ENCODE data around the gene ZFTA. TPM values are rescaled to one million over a fixed set of nuclear protein-coding genes. Genes with fewer than 3 reads are reported as not detected.

The ZFTA gene
- total RNA-seq, 4 donors from 2014 or later = 6.9 to 18.6 (median 11.8) TPM

DNA sequence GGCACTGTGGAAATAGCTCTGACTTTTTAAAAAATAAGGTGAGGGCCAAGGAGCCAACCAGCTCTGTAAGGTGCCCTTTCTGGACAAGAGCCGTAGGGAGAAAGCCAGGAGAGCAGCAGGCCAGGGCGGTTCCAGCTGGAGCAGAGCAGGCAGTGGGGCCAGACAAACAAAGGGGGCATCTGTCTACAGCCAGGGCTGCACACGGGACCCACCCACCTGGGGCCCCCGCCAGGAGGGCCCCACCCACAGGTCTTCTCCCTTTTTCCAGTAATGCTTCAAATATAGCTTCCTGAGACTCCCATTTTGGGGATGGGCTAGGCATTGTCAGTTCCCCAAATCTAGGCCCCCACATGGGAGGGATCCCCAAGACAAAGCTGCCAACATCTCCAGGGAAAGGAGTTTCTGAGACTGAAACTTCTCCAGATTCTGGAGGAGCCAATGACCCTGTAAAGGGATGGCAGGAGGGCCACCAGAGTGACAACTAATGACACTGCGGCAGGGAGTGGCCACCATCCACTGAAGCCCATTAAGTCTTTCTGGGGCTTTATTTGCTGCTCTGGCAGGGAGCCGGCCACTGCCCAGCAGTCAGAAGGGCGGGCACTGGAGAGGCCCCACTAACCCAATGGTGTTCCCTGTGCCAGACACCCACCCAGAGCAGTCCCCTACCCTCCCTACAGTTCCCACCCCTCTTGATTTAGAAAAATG is 1.9 kb downstream of the ZFTA start:
- peak overlapping the region; percentile 62 to 81 (median 71) for H3K27ac ChIP-seq
- no peaks in the 10 kb centered on the region for H3K36me3 ChIP-seq
- no peaks in the 10 kb centered on the region for H3K27me3 ChIP-seq
- peak overlapping the region in 2 of 4 donors; percentile 68 to 73 for H3K4me3 ChIP-seq
- ATAC-seq (no peak), DNase-seq (no peak)
- intact Hi-C loops (cut with DNase I; ENCODE audit: low total_unique reads) (loop anchor here (5.0 to 10.0 kb wide), 2 partner anchors 108 to 386 kb away; no protein-coding TSS in a partner anchor), in situ Hi-C loops (cut with MboI; ENCODE audit: low sequenced_read_pairs in 4 of 4) (loop anchor here in 1 of 4 donors (10.0 kb wide), 1 partner anchor 178 kb away; no protein-coding TSS in a partner anchor)
- H3K9me3 ChIP-seq = no peaks in the 10 kb centered on the region
- no peak for TF ChIP-seq POLR2A (IDR thresholded peaks at IDR 0.05)
- TF ChIP-seq, protein P1, sequence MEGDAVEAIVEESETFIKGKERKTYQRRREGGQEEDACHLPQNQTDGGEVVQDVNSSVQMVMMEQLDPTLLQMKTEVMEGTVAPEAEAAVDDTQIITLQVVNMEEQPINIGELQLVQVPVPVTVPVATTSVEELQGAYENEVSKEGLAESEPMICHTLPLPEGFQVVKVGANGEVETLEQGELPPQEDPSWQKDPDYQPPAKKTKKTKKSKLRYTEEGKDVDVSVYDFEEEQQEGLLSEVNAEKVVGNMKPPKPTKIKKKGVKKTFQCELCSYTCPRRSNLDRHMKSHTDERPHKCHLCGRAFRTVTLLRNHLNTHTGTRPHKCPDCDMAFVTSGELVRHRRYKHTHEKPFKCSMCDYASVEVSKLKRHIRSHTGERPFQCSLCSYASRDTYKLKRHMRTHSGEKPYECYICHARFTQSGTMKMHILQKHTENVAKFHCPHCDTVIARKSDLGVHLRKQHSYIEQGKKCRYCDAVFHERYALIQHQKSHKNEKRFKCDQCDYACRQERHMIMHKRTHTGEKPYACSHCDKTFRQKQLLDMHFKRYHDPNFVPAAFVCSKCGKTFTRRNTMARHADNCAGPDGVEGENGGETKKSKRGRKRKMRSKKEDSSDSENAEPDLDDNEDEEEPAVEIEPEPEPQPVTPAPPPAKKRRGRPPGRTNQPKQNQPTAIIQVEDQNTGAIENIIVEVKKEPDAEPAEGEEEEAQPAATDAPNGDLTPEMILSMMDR (IDR thresholded peaks at IDR 0.05 in 4 of 5, conservative IDR thresholded peaks at IDR 0.05 in 1 of 5) = no peak
- H3K4me1 ChIP-seq = peaks cover 13 to 18% of the 10 kb centered on the region in 2 donors

DNA sequence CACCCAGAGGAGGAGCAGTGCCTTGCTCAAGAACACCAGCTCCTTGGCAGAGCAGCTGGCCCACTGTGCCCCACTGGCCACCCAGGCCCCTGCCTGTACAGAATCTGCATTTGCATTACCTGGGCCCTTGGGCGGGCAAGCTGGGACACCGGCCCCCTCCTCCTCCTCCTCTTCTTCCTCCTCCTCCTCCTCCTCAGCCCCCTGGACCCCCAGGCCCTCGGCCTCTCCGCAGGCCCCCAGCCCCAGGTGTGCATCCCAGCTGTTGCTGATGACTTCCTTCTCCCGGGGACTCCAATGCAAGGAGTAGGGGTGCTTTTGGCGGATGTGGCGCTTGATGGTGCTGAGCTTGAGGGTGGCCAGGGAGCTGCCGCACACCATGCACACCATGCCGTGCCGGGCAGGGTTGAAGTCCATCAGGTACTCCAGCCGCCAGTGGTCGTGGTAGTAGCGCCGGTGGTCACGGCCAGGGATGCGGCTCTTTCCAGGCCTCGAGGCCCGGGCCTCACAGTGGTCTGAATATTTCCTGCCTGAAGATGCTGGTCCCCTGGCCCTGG is 2.8 kb downstream of the ZFTA start:
- H3K4me1 ChIP-seq = peaks cover 13 to 18% of the 10 kb centered on the region in 2 donors
- intact Hi-C loops (cut with DNase I; ENCODE audit: low total_unique reads) = loop anchor here (5.0 to 10.0 kb wide), 2 partner anchors 109 to 387 kb away; no protein-coding TSS in a partner anchor

DNA sequence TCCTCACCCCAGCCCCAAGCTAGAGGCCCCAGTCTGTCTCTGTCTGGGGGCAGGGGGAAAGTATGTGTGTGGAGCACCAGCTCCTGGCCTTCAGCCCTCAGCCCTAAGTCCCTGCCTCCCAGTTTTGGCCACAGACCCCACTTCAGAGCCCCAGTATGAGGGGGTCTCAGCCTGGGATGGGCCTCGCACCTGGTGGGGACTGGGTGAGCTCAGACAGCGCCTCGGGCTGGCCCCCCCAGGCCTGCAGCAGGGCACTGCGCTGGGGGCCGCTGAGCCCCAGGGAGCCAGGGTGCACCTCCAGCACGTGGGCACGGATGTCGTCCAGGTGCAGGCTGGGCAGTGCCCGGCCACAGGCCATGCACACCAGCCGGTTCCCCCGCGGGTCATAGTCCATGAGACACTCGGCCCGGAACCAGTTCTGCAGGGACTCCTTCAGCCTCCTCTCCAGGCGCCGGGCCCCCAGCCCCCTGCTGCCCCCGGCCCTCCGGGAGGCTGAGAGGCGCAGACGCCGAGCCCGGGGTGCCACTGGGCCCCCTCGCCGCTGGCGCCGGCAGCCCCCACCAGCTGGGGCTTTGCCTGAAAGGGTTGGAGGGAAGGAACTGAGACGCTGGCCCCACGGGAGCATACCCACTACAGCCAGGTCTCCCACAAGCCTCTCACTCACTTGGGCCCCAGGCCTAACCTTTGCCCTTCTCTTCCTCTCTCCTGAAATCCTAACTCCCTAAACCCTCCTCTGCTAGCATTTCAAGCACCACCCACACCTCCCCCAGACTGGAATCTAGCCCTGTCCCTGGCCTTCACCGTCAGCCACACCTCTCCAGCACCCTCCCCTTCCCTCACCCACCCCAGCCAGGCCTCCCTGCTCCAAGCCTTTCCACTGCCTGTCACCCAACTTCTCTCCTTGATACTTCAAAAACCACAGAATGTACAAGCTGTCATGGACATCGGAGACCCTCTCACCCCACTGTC is 3.6 kb downstream of the ZFTA start:
- in situ Hi-C loops (cut with MboI; ENCODE audit: low sequenced_read_pairs in 4 of 4) (loop anchor here in 1 of 4 donors (10.0 kb wide), 1 partner anchor 180 kb away; no protein-coding TSS in a partner anchor), intact Hi-C loops (cut with DNase I; ENCODE audit: low total_unique reads) (loop anchor here (5.0 to 10.0 kb wide), 2 partner anchors 110 to 387 kb away; no protein-coding TSS in a partner anchor)
- Histone ChIP-seq H3K4me3 (no peak overlapping the region), H3K27me3 (no peaks in the 10 kb centered on the region), H3K36me3 (no peaks in the 10 kb centered on the region), H3K27ac (no peak overlapping the region), H3K9me3 (no peaks in the 10 kb centered on the region), H3K4me1 (peaks cover 11 to 18% of the 10 kb centered on the region in 2 donors)
- no peak for DNase-seq
- ATAC-seq = no peak
- no peak for TF ChIP-seq POLR2A (IDR thresholded peaks at IDR 0.05)
- TF ChIP-seq, protein P1 (IDR thresholded peaks at IDR 0.05 in 4 of 5, conservative IDR thresholded peaks at IDR 0.05 in 1 of 5) = no peak

More for the DNA sequence above, 2.8 kb downstream of the ZFTA start:
- Histone ChIP-seq H3K27me3 (no peaks in the 10 kb centered on the region), H3K27ac (no peak overlapping the region), H3K4me3 (no peak overlapping the region), H3K36me3 (no peaks in the 10 kb centered on the region), H3K9me3 (no peaks in the 10 kb centered on the region)
- DNase-seq = no peak
- in situ Hi-C loops (cut with MboI; ENCODE audit: low sequenced_read_pairs in 4 of 4) = loop anchor here in 1 of 4 donors (10.0 kb wide), 1 partner anchor 179 kb away; no protein-coding TSS in a partner anchor
- ATAC-seq = no peak
- no peak for TF ChIP-seq POLR2A (IDR thresholded peaks at IDR 0.05)
- TF ChIP-seq, protein P1 (IDR thresholded peaks at IDR 0.05 in 4 of 5, conservative IDR thresholded peaks at IDR 0.05 in 1 of 5) = no peak

DNA sequence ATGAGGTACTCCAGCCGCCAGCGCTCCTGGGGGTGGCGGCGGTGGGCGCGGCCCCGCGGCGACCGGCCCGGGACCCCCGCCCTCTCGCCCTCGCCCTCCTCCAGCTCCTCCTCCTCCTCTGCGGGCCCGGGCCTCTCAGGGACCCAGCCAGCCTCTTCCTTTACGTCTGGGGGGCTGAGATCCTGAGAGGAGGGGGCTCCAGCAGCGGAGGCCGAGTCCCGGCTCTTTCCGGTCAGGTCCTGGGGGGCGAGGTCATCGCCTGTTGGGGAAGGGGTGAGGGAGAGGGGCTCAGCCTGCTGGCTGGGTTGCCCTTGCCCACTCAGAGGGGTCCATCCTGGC is 4.3 kb downstream of the ZFTA start:
- no peak for ATAC-seq
- intact Hi-C loops (cut with DNase I; ENCODE audit: low total_unique reads) (loop anchor here (10.0 kb wide), 1 partner anchor 110 kb away; no protein-coding TSS in a partner anchor), in situ Hi-C loops (cut with MboI; ENCODE audit: low sequenced_read_pairs in 4 of 4) (loop anchor here in 1 of 4 donors (10.0 kb wide), 1 partner anchor 180 kb away; no protein-coding TSS in a partner anchor)
- Histone ChIP-seq H3K4me3 (no peak overlapping the region), H3K4me1 (peaks cover 8 to 18% of the 10 kb centered on the region in 2 donors), H3K36me3 (no peaks in the 10 kb centered on the region), H3K9me3 (no peaks in the 10 kb centered on the region), H3K27me3 (no peaks in the 10 kb centered on the region), H3K27ac (peak overlapping the region in 1 of 4 donors; percentile 21)
- TF ChIP-seq, protein P1 (IDR thresholded peaks at IDR 0.05 in 4 of 5, conservative IDR thresholded peaks at IDR 0.05 in 1 of 5) = no peak
- TF ChIP-seq POLR2A (IDR thresholded peaks at IDR 0.05) = no peak
- DNase-seq = no peak
